HEK293 (cell line): Measurements from ENCODE around the gene COMMD3.

ENCODE experiments used
- CTCF ChIA-PET: fragments of 350-600 bp; formaldehyde crosslinking; extraction: SDS; loops from one replicate; lab custom pipeline; 2021; ENCODE audit warnings: antibody characterized with exemption; lab: Yijun Ruan, JAX
- POLR2A ChIA-PET: fragments of 300-600 bp; formaldehyde crosslinking; extraction: SDS; loops from one replicate; lab custom pipeline; 2020; ENCODE audit warnings: antibody characterized with exemption, inconsistent platforms; lab: Yijun Ruan, JAX
- H3K27ac ChIP-seq: fragments of 200-500 bp; sonication (Bioruptor generic); 2 replicates; pipeline ENCODE4 v1.5.1; 2014; ENCODE audit warnings: low read depth, low read length, control low read depth, inconsistent platforms; ENCODE audit errors: extremely low read depth
- H3K36me3 ChIP-seq, 2 experiments: fragments of 200-500 bp in 1 of 2; sonication (Bioruptor generic) in 1 of 2; 1 replicate in 1 of 2; 2 replicates in 1 of 2; pipeline ENCODE4 v1.5.1; 2014 to 2017; ENCODE audit warnings: inconsistent platforms in 2 of 2, low read length in 2 of 2; ENCODE audit not compliant: control insufficient read depth in 2 of 2, insufficient read depth in 1 of 2
- H3K4me1 ChIP-seq: fragments of 200-500 bp; sonication (Bioruptor generic); 2 replicates; pipeline ENCODE4 v1.5.1; 2014; ENCODE audit warnings: mild to moderate bottlenecking, low read length, inconsistent platforms; ENCODE audit not compliant: control insufficient read depth, insufficient read depth
- H3K4me3 ChIP-seq: 2 replicates; pipeline ENCODE4 v1.5.1; 2011; ENCODE audit warnings: low read depth, mild to moderate bottlenecking, control low read depth, low read length, moderate library complexity
- H3K9me3 ChIP-seq: fragments of 200-500 bp; sonication (Bioruptor generic); 2 replicates; pipeline ENCODE4 v1.5.1; 2014; ENCODE audit warnings: low read depth, low read length, inconsistent platforms; ENCODE audit not compliant: control insufficient read depth, insufficient read depth
- FEZF1 ChIP-seq: fragments of 450-650 bp; formaldehyde crosslinking; IDR thresholded peaks from 2 replicates; pipeline ENCODE4 v1.5.1; 2016; ENCODE audit warnings: missing biosample characterization, missing genetic modification characterization
- GLIS1 ChIP-seq: fragments of 450-650 bp; formaldehyde crosslinking; IDR thresholded peaks from 2 replicates; pipeline ENCODE4 v1.5.1; 2016; ENCODE audit warnings: missing biosample characterization, missing genetic modification characterization
- KLF7 ChIP-seq: fragments of 450-650 bp; formaldehyde crosslinking; IDR thresholded peaks from 2 replicates; pipeline ENCODE4 v1.5.1; 2016; ENCODE audit warnings: missing biosample characterization, missing genetic modification characterization, borderline replicate concordance
- PRDM1 ChIP-seq: fragments of 450-650 bp; formaldehyde crosslinking; IDR thresholded peaks from 2 replicates; pipeline ENCODE4; 2016; ENCODE audit warnings: missing biosample characterization, missing genetic modification characterization
- SETDB1 ChIP-seq: IDR thresholded peaks from one replicate; pipeline ENCODE4 v1.6.1; 2017; ENCODE audit warnings: mild to moderate bottlenecking, low read length, moderate library complexity, mixed read lengths; ENCODE audit not compliant: insufficient read length
- ZBTB20 ChIP-seq: fragments of 450-650 bp; formaldehyde crosslinking; IDR thresholded peaks from 2 replicates; pipeline ENCODE4 v1.5.1; 2016; ENCODE audit warnings: missing biosample characterization, missing genetic modification characterization
- ZBTB8A ChIP-seq: fragments of 450-650 bp; formaldehyde crosslinking; IDR thresholded peaks from 2 replicates; pipeline ENCODE4 v1.5.1; 2016; ENCODE audit warnings: missing biosample characterization, missing genetic modification characterization
- ZEB2 ChIP-seq: fragments of 450-650 bp; formaldehyde crosslinking; IDR thresholded peaks from 2 replicates; pipeline ENCODE4 v1.5.1; 2016; ENCODE audit warnings: missing biosample characterization, missing genetic modification characterization
- ZFP3 ChIP-seq: fragments of 450-650 bp; formaldehyde crosslinking; IDR thresholded peaks from 2 replicates; pipeline ENCODE4 v1.5.1; 2016; ENCODE audit warnings: low read depth, missing biosample characterization, missing genetic modification characterization
- ZNF16 ChIP-seq: fragments of 450-650 bp; formaldehyde crosslinking; IDR thresholded peaks from 2 replicates; pipeline ENCODE4 v1.5.1; 2016; ENCODE audit warnings: low read depth, missing biosample characterization, missing genetic modification characterization
- ZNF174 ChIP-seq: fragments of 450-650 bp; formaldehyde crosslinking; IDR thresholded peaks from 2 replicates; pipeline ENCODE4 v1.5.0; 2017; ENCODE audit warnings: missing biosample characterization, mild to moderate bottlenecking, missing genetic modification characterization
- ZNF2 ChIP-seq: fragments of 450-650 bp; formaldehyde crosslinking; IDR thresholded peaks from 2 replicates; pipeline ENCODE4 v1.5.1; 2016; ENCODE audit warnings: missing biosample characterization, missing genetic modification characterization
- ZNF202 ChIP-seq: fragments of 450-650 bp; formaldehyde crosslinking; IDR thresholded peaks from 2 replicates; pipeline ENCODE4 v1.5.1; 2016; ENCODE audit warnings: missing biosample characterization, missing genetic modification characterization, borderline replicate concordance
- ZNF596 ChIP-seq: fragments of 450-650 bp; IDR thresholded peaks from 2 replicates; pipeline ENCODE4 v1.5.0; 2018; ENCODE audit warnings: missing biosample characterization, mild to moderate bottlenecking, missing genetic modification characterization, moderate library complexity
- ZNF629 ChIP-seq: fragments of 450-650 bp; formaldehyde crosslinking; IDR thresholded peaks from 2 replicates; pipeline ENCODE4 v1.5.1; 2017; ENCODE audit warnings: missing biosample characterization, missing genetic modification characterization
- TF ChIP-seq, protein P1 (sequence below): fragments of 450-650 bp; formaldehyde crosslinking; IDR thresholded peaks from 2 replicates; pipeline ENCODE4 v1.5.1; 2016; ENCODE audit warnings: missing biosample characterization, missing genetic modification characterization
- TF ChIP-seq, protein P2 (sequence below): fragments of 450-650 bp; formaldehyde crosslinking; IDR thresholded peaks from 2 replicates; pipeline ENCODE4 v1.5.1; 2016; ENCODE audit warnings: missing biosample characterization, missing genetic modification characterization
- TF ChIP-seq, protein P3 (sequence below): fragments of 450-650 bp; formaldehyde crosslinking; IDR thresholded peaks from 2 replicates; pipeline ENCODE4 v1.5.1; 2017; ENCODE audit warnings: missing biosample characterization, missing genetic modification characterization
- TF ChIP-seq, protein P4 (sequence below): fragments of 450-650 bp; formaldehyde crosslinking; IDR thresholded peaks from 2 replicates; pipeline ENCODE4 v1.5.1; 2016; ENCODE audit warnings: missing biosample characterization, missing genetic modification characterization

The COMMD3 gene

DNA sequence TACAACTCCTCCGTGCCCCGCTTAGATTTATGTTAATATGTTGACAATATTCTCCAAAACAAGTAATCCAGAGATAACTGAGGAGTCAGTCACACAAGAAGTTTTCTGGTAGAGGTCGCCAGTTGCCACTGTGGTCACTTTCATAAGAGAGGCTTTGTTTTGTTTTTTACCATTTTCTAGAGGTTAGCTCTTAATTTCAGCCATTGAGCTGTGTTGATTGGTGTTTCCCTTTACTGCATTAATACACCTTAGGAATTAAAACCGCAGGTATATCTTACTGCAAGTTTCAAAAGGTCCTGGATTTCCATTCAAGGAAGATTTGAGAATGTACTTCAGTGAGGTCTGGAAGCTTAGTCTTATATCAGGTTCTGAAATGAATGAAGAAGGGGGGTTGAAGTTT lies 8.2 kb downstream of the COMMD3 start:
- POLR2A ChIA-PET, result interaction anchor here (0.6 to 1.8 kb wide), 4 partner anchors 9 to 95 kb away, joined by 3 to 9 read pairs (median 6); partner anchors contain the start of gene COMMD3
- no peaks in the 10 kb centered on the region for H3K9me3 ChIP-seq
- peak overlapping the region; percentile 70; the same call in 1 of the 2 replicates for H3K27ac ChIP-seq
- CTCF ChIA-PET, result interaction anchor here (0.6 to 1.2 kb wide), 3 partner anchors 151 to 378 kb away, joined by 3 read pairs; no protein-coding TSS in a partner anchor
- H3K36me3 ChIP-seq, result peaks cover 23 to 27% of the 10 kb centered on the region in 2 experiments; a peak in 2 of 3 replicates
- H3K4me3 ChIP-seq, result peak overlapping the region; percentile 58
- peaks cover 14% of the 10 kb centered on the region for H3K4me1 ChIP-seq
- TF ChIP-seq, protein P1, sequence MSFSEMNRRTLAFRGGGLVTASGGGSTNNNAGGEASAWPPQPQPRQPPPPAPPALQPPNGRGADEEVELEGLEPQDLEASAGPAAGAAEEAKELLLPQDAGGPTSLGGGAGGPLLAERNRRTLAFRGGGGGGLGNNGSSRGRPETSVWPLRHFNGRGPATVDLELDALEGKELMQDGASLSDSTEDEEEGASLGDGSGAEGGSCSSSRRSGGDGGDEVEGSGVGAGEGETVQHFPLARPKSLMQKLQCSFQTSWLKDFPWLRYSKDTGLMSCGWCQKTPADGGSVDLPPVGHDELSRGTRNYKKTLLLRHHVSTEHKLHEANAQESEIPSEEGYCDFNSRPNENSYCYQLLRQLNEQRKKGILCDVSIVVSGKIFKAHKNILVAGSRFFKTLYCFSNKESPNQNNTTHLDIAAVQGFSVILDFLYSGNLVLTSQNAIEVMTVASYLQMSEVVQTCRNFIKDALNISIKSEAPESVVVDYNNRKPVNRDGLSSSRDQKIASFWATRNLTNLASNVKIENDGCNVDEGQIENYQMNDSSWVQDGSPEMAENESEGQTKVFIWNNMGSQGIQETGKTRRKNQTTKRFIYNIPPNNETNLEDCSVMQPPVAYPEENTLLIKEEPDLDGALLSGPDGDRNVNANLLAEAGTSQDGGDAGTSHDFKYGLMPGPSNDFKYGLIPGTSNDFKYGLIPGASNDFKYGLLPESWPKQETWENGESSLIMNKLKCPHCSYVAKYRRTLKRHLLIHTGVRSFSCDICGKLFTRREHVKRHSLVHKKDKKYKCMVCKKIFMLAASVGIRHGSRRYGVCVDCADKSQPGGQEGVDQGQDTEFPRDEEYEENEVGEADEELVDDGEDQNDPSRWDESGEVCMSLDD, result no peak
- TF ChIP-seq, protein P2, sequence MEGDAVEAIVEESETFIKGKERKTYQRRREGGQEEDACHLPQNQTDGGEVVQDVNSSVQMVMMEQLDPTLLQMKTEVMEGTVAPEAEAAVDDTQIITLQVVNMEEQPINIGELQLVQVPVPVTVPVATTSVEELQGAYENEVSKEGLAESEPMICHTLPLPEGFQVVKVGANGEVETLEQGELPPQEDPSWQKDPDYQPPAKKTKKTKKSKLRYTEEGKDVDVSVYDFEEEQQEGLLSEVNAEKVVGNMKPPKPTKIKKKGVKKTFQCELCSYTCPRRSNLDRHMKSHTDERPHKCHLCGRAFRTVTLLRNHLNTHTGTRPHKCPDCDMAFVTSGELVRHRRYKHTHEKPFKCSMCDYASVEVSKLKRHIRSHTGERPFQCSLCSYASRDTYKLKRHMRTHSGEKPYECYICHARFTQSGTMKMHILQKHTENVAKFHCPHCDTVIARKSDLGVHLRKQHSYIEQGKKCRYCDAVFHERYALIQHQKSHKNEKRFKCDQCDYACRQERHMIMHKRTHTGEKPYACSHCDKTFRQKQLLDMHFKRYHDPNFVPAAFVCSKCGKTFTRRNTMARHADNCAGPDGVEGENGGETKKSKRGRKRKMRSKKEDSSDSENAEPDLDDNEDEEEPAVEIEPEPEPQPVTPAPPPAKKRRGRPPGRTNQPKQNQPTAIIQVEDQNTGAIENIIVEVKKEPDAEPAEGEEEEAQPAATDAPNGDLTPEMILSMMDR (tag by site-specific recombination), result no peak
- no peak for TF ChIP-seq ZNF202 (tag by site-specific recombination)
- no peak for TF ChIP-seq ZBTB8A (tag by site-specific recombination)
- no peak for TF ChIP-seq SETDB1
- no peak for TF ChIP-seq ZBTB20 (tag by site-specific recombination)
- TF ChIP-seq ZNF174 (tag by site-specific recombination), result no peak
- no peak for TF ChIP-seq ZNF16 (tag by site-specific recombination)

DNA sequence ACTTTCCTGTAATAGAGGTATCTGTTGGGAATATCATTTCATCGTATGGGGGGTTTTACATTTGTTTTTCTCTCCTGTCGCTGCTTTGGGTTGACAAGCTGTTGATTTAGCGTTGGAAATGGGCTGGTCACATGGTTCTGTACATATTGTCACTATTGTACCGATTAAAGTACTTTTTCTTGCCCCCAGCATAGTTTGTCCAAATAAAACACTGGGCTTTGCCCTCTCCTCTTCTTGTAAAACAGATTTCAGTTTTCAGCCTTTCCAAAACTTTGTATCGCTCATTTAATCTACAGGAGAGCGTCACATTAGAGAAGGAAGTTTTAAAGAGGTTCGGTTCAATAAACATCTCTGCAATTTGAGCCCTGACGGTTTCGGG lies 8.7 kb downstream of the COMMD3 start:
- POLR2A ChIA-PET, result interaction anchor here (0.9 to 1.8 kb wide), 3 partner anchors 9 to 95 kb away, joined by 6 to 9 read pairs (median 6); partner anchors contain the start of gene COMMD3
- H3K27ac ChIP-seq, result peak overlapping the region; percentile 70
- no peak for TF ChIP-seq KLF7 (tag by site-specific recombination)
- 0 out of 2 replicates have a peak, but pooled peaks have one; percentile 20 for TF ChIP-seq PRDM1 (tag by site-specific recombination)
- peak; percentile 23; the same call in 1 of the 2 replicates for TF ChIP-seq FEZF1 (tag by site-specific recombination)
- no peak for TF ChIP-seq ZFP3 (tag by site-specific recombination)
- no peak for TF ChIP-seq ZNF629
- TF ChIP-seq, protein P3, sequence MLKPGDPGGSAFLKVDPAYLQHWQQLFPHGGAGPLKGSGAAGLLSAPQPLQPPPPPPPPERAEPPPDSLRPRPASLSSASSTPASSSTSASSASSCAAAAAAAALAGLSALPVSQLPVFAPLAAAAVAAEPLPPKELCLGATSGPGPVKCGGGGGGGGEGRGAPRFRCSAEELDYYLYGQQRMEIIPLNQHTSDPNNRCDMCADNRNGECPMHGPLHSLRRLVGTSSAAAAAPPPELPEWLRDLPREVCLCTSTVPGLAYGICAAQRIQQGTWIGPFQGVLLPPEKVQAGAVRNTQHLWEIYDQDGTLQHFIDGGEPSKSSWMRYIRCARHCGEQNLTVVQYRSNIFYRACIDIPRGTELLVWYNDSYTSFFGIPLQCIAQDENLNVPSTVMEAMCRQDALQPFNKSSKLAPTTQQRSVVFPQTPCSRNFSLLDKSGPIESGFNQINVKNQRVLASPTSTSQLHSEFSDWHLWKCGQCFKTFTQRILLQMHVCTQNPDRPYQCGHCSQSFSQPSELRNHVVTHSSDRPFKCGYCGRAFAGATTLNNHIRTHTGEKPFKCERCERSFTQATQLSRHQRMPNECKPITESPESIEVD, result peak; percentile 99
- TF ChIP-seq, protein P4, sequence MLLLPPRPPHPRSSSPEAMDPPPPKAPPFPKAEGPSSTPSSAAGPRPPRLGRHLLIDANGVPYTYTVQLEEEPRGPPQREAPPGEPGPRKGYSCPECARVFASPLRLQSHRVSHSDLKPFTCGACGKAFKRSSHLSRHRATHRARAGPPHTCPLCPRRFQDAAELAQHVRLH (tag by site-specific recombination), result 0 out of 2 replicates have a peak, but pooled peaks have one; percentile 27
- peak; percentile 43; the same call in 1 of the 2 replicates for TF ChIP-seq ZEB2 (tag by site-specific recombination)
- TF ChIP-seq ZNF2 (tag by site-specific recombination), result no peak
- TF ChIP-seq ZNF596, result no peak
- peak; percentile 64 for TF ChIP-seq GLIS1
- TF ChIP-seq, all 188 proteins: peak for 6
- CTCF ChIA-PET, result interaction anchor here (0.6 to 1.2 kb wide), 4 partner anchors 150 to 417 kb away, joined by 3 read pairs; no protein-coding TSS in a partner anchor
- Histone ChIP-seq H3K9me3 (no peaks in the 10 kb centered on the region), H3K36me3 (peaks cover 24 to 31% of the 10 kb centered on the region in 2 experiments; a peak in 2 of 3 replicates), H3K4me3 (peak overlapping the region; percentile 58), H3K4me1 (peaks cover 14% of the 10 kb centered on the region)
